PFSK-1 (cell line): Measurements from ENCODE around the gene BRMS1.
A peak's percentile ranks its signal among the peaks of the same experiment; 100 is the strongest.

ENCODE experiments used
- FOXP2 ChIP-seq: optimal IDR thresholded peaks from 2 replicates; pipeline ENCODE3; 2011; ENCODE audit warnings: borderline replicate concordance, control low read depth, inconsistent platforms; ENCODE audit not compliant: insufficient read depth; ENCODE audit errors: extremely low read length, extremely low read depth
- POLR2AphosphoS5 ChIP-seq: IDR thresholded peaks from 2 replicates; pipeline ENCODE4 v1.6.1; 2012; ENCODE audit warnings: low read depth, mild to moderate bottlenecking, control low read depth, low read length, moderate library complexity
- SIN3A ChIP-seq: IDR thresholded peaks from 2 replicates; pipeline ENCODE4 v1.6.1; 2012; ENCODE audit warnings: mild to moderate bottlenecking, low read length, moderate library complexity, borderline replicate concordance; ENCODE audit not compliant: insufficient read depth
- TAF1 ChIP-seq: IDR thresholded peaks from 2 replicates; pipeline ENCODE4 v1.6.1; 2012; ENCODE audit warnings: low read length, control low read depth, borderline replicate concordance; ENCODE audit not compliant: insufficient read depth
- TF ChIP-seq, protein P1 (sequence below), 2 experiments: IDR thresholded peaks; 2 replicates each; pipeline versions ENCODE4 v1.6.1 to v1.8.0; 2011 to 2012; ENCODE audit warnings: low read depth in 2 of 2, low read length in 2 of 2, control low read depth in 1 of 2, inconsistent platforms in 1 of 2, mild to moderate bottlenecking in 1 of 2, moderate library complexity in 1 of 2; ENCODE audit not compliant: insufficient read depth in 1 of 2

BRMS1 gene

GRCh38 chr11:66386171-66387069, 41.5 kb upstream of the BRMS1 start:
- TF ChIP-seq, protein P1, sequence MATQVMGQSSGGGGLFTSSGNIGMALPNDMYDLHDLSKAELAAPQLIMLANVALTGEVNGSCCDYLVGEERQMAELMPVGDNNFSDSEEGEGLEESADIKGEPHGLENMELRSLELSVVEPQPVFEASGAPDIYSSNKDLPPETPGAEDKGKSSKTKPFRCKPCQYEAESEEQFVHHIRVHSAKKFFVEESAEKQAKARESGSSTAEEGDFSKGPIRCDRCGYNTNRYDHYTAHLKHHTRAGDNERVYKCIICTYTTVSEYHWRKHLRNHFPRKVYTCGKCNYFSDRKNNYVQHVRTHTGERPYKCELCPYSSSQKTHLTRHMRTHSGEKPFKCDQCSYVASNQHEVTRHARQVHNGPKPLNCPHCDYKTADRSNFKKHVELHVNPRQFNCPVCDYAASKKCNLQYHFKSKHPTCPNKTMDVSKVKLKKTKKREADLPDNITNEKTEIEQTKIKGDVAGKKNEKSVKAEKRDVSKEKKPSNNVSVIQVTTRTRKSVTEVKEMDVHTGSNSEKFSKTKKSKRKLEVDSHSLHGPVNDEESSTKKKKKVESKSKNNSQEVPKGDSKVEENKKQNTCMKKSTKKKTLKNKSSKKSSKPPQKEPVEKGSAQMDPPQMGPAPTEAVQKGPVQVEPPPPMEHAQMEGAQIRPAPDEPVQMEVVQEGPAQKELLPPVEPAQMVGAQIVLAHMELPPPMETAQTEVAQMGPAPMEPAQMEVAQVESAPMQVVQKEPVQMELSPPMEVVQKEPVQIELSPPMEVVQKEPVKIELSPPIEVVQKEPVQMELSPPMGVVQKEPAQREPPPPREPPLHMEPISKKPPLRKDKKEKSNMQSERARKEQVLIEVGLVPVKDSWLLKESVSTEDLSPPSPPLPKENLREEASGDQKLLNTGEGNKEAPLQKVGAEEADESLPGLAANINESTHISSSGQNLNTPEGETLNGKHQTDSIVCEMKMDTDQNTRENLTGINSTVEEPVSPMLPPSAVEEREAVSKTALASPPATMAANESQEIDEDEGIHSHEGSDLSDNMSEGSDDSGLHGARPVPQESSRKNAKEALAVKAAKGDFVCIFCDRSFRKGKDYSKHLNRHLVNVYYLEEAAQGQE (IDR thresholded peaks at IDR 0.05; ENCODE audit: insufficient read depth in 1 of 2, low read depth in 2 of 2, low read length in 2 of 2) = peak in 1 of 2 experiments; percentile 64; a peak in 1 of 4 replicates
- no peak for TF ChIP-seq POLR2AphosphoS5
- no peak for TF ChIP-seq TAF1
- no peak for TF ChIP-seq FOXP2
- no peak for TF ChIP-seq SIN3A

DNA sequence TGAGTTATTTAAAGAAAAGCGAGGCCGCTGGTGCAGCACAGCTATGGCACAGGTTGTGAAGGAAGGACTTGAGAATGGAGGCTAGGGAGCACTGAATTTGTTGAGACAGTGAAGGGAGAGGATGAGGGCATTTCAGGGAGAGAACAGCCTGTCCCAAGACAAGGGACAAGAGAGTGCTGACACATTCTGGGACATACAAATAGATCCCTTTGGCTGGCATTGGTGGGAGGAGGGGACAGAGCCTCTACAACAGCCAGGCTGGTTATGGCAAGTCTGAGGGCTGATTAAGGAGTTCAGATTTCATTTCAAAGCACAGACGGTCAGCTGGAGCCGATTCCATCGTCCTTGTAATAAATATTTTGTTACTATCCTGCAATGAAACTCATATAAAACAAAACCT, 28.4 kb upstream of the BRMS1 start:
- TF ChIP-seq SIN3A (no peak), FOXP2 (no peak)

GRCh38 chr11:66371627-66372415, 26.9 kb upstream of the BRMS1 start, which contains the start of gene SLC29A2:
TSS of gene SLC29A2 (minus strand) at chr11:66371760. CDS start at chr11:66371591, 169 bp downstream.
- TF ChIP-seq FOXP2 = no peak
- peak; percentile 28; the same call in 1 of the 2 replicates for TF ChIP-seq POLR2AphosphoS5

- TF ChIP-seq TAF1 = no peak
- TF ChIP-seq FOXP2 = no peak
- no peak for TF ChIP-seq SIN3A
- no peak for TF ChIP-seq POLR2AphosphoS5
- TF ChIP-seq, protein P1 (IDR thresholded peaks at IDR 0.05; ENCODE audit: insufficient read depth in 1 of 2, low read depth in 2 of 2, low read length in 2 of 2) = no peak
These were observed 24.4 kb upstream of the BRMS1 start for GRCh38 chr11:66369073-66369894.

- TF ChIP-seq SIN3A (no peak), POLR2AphosphoS5 (no peak), FOXP2 (no peak), TAF1 (no peak)
- TF ChIP-seq, protein P1 (IDR thresholded peaks at IDR 0.05; ENCODE audit: insufficient read depth in 1 of 2, low read depth in 2 of 2, low read length in 2 of 2) = no peak
These were observed 23.6 kb upstream of the BRMS1 start for GRCh38 chr11:66368484-66368883.
